ENCODE measurements around the gene PKN3.

GRCh38 chr9:128762671-128763449 is 60.6 kb downstream of the PKN3 start:
- TF ChIP-seq CTCF (IDR thresholded peaks at IDR 0.05) (no peak), EZH2phosphoT487 (IDR thresholded peaks at IDR 0.05) (no peak), EZH2 (IDR thresholded peaks at IDR 0.05) (no peak)

Data from neural progenitor cell (in vitro differentiated cells).